A549 (cell line): ENCODE measurements around the gene AADACL3. TPM values are rescaled to one million over a fixed set of nuclear protein-coding genes. Genes with fewer than 3 reads are reported as not detected.

ENCODE experiments used
- ATAC-seq, 2 experiments: fragments of 200-7000 bp in 1 of 2; fragments of >200 bp in 1 of 2; cut with Nextera tagmentation in 1 of 2; cut with Tn5 transposase in 1 of 2; 3 replicates each; pipeline versions ENCODE4 v1.8.0 to v1.9.1; 2018 to 2020; ENCODE audit warnings: mild to moderate bottlenecking in 1 of 2, moderate library complexity in 1 of 2
- CTCF ChIA-PET: fragments of 300-600 bp; sonication (Branson Sonifier 250); formaldehyde crosslinking; extraction: SDS; loops from one replicate; lab custom pipeline; 2021; ENCODE audit warnings: antibody characterized with exemption, inconsistent platforms; lab: Yijun Ruan, JAX
- POLR2A ChIA-PET: fragments of 350-600 bp; formaldehyde crosslinking; extraction: SDS; loops from one replicate; lab custom pipeline; 2021; ENCODE audit warnings: antibody characterized with exemption, inconsistent platforms; lab: Yijun Ruan, JAX
- DNase-seq, 2 experiments: peaks; one replicate each; pipeline versions ENCODE4 v3.0.0 to v3.0.0-alpha.2; 2011 to 2016; ENCODE audit warnings: low read depth in 1 of 2, low spot score in 1 of 2
- FAIRE-seq: peaks from 2 replicates; lab custom pipeline; 2011; peaks lifted over from hg19 to GRCh38; lab: Jason Lieb, UNC
- H3K27ac ChIP-seq, 2 experiments: fragments of >200 bp; sonication (Bioruptor Twin); formaldehyde crosslinking; 3 replicates each; pipeline ENCODE4 v1.5.1; 2016 to 2017
- H3K4me1 ChIP-seq: fragments of >200 bp; sonication (Bioruptor Twin); formaldehyde crosslinking; 3 replicates; pipeline ENCODE4 v1.6.1; 2016
- H3K4me2 ChIP-seq: fragments of >200 bp; sonication (Bioruptor Twin); formaldehyde crosslinking; 3 replicates; pipeline ENCODE4 v1.6.1; 2016
- H3K4me3 ChIP-seq: fragments of >200 bp; sonication (Bioruptor Twin); formaldehyde crosslinking; 3 replicates; pipeline ENCODE4 v1.5.1; 2016
- H3K9me3 ChIP-seq: fragments of >200 bp; sonication (Bioruptor Twin); formaldehyde crosslinking; 3 replicates; pipeline ENCODE4 v1.6.1; 2016
- EHF ChIP-seq: fragments of 250-450 bp; sonication (Bioruptor Pico); IDR thresholded peaks from 2 replicates; pipeline ENCODE4 v1.5.0; 2020; ENCODE audit warnings: mild to moderate bottlenecking
- EHMT2 ChIP-seq: fragments of 200-600 bp; sonication (generic); IDR thresholded peaks from 2 replicates; pipeline ENCODE4 v1.6.1; 2016; ENCODE audit warnings: antibody characterized with exemption, low read depth, mild to moderate bottlenecking, moderate library complexity
- EP300 ChIP-seq, 2 experiments: fragments of >200 bp; sonication (Bioruptor Twin); formaldehyde crosslinking; IDR thresholded peaks; 2 replicates in 1 of 2; 3 replicates in 1 of 2; pipeline ENCODE4 v1.6.1; 2016 to 2017
- ESRRA ChIP-seq: fragments of 150-350 bp; IDR thresholded peaks from 2 replicates; pipeline ENCODE4 v1.6.1; 2014; ENCODE audit warnings: mild to moderate bottlenecking, low read length, borderline replicate concordance
- FOSB ChIP-seq: fragments of 250-450 bp; sonication (Bioruptor Pico); IDR thresholded peaks from 2 replicates; pipeline ENCODE4 v1.5.0; 2020; ENCODE audit warnings: mild to moderate bottlenecking, moderate library complexity
- FOSL2 ChIP-seq, 2 experiments: fragments of 450-650 bp in 1 of 2; fragments of >200 bp in 1 of 2; sonication (Bioruptor Twin) in 1 of 2; formaldehyde crosslinking; IDR thresholded peaks; 2 replicates each; pipeline versions ENCODE4 v1.5.0 to v1.6.1; 2016 to 2020; ENCODE audit warnings: mild to moderate bottlenecking in 1 of 2, moderate library complexity in 1 of 2
- HOXA7 ChIP-seq: fragments of 250-450 bp; sonication (Bioruptor Pico); IDR thresholded peaks from 2 replicates; pipeline ENCODE4 v1.5.0; 2020; ENCODE audit warnings: mild to moderate bottlenecking, moderate library complexity
- HOXB5 ChIP-seq: fragments of 250-450 bp; sonication (Bioruptor Pico); IDR thresholded peaks from 2 replicates; pipeline ENCODE4 v1.5.0; 2020; ENCODE audit warnings: mild to moderate bottlenecking, moderate library complexity
- KDM5A ChIP-seq: fragments of 200-600 bp; sonication (generic); IDR thresholded peaks from 2 replicates; pipeline ENCODE4 v1.6.1; 2016; ENCODE audit warnings: antibody characterized with exemption, mild to moderate bottlenecking
- MAFK ChIP-seq: fragments of 450-650 bp; IDR thresholded peaks from 2 replicates; pipeline ENCODE4 v1.6.1; 2014; ENCODE audit not compliant: partially characterized antibody
- MAZ ChIP-seq: fragments of 150-350 bp; IDR thresholded peaks from 2 replicates; pipeline ENCODE4 v1.6.1; 2014; ENCODE audit warnings: antibody characterized with exemption, low read depth, low read length, borderline replicate concordance
- NFE2L2 ChIP-seq: fragments of 150-350 bp; conservative IDR thresholded peaks from 2 replicates; pipeline ENCODE4 v1.6.1; 2014; ENCODE audit warnings: low read length
- NPAS2 ChIP-seq: fragments of 250-450 bp; sonication (Bioruptor Pico); IDR thresholded peaks from 2 replicates; pipeline ENCODE4 v1.8.0; 2022; ENCODE audit warnings: mild to moderate bottlenecking, moderate library complexity, borderline replicate concordance
- NR3C1 ChIP-seq: fragments of >200 bp; sonication (Bioruptor Twin); formaldehyde crosslinking; IDR thresholded peaks from 3 replicates; pipeline ENCODE4 v1.6.1; 2017
- PHF8 ChIP-seq: fragments of 200-600 bp; sonication (generic); IDR thresholded peaks from 2 replicates; pipeline ENCODE4 v1.6.1; 2016; ENCODE audit warnings: low read depth, mild to moderate bottlenecking, antibody characterized with exemption, moderate library complexity, borderline replicate concordance
- POLR2AphosphoS2 ChIP-seq: conservative IDR thresholded peaks from 2 replicates; pipeline ENCODE4 v1.6.1; 2012; ENCODE audit warnings: low read length, improper control_type of control experiment, inconsistent platforms
- RARB ChIP-seq: fragments of 250-450 bp; sonication (Bioruptor Pico); IDR thresholded peaks from 2 replicates; pipeline ENCODE4 v1.8.0; 2021; ENCODE audit warnings: mild to moderate bottlenecking, moderate library complexity
- RFX5 ChIP-seq: fragments of 450-650 bp; IDR thresholded peaks from 2 replicates; pipeline ENCODE4 v1.7.1; 2014; ENCODE audit warnings: antibody characterized with exemption, mild to moderate bottlenecking, moderate library complexity
- RNF2 ChIP-seq: fragments of 200-600 bp; sonication (generic); IDR thresholded peaks from 2 replicates; pipeline ENCODE4 v1.6.1; 2016; ENCODE audit warnings: low read depth, mild to moderate bottlenecking, antibody characterized with exemption, moderate library complexity, borderline replicate concordance
- TFCP2L1 ChIP-seq: fragments of 250-450 bp; sonication (Bioruptor Pico); IDR thresholded peaks from 2 replicates; pipeline ENCODE4 v1.5.0; 2021; ENCODE audit warnings: mild to moderate bottlenecking
- TP53 ChIP-seq: fragments of 250-450 bp; sonication (Bioruptor Pico); IDR thresholded peaks from 2 replicates; pipeline ENCODE4 v1.5.0; 2021; ENCODE audit warnings: mild to moderate bottlenecking, moderate library complexity
- ZSCAN20 ChIP-seq: fragments of 250-450 bp; sonication (Bioruptor Pico); IDR thresholded peaks from 2 replicates; pipeline ENCODE4 v1.8.0; 2022; ENCODE audit warnings: mild to moderate bottlenecking, moderate library complexity
- WGBS: methylation state at CpG from one replicate; pipeline ENCODE4 v1.1.6; 2017; ENCODE audit errors: missing lambda C conversion rate; 5-methylcytosine and 5-hydroxymethylcytosine counted together
- polyA plus RNA-seq, 4 experiments: library from polyadenylated mRNA; depleted of rRNA in 3 of 4; stranded (reverse); fragments of >200 nt; fragmentation: RNase III in 1 of 4; extraction: RNeasy Plus Mini Kit Qiagen cat#74134 plus additional on column Dnase treatment in 1 of 4; gene quantifications; 2 replicates in 3 of 4; 3 replicates in 1 of 4; pipeline ENCODE4 v1.2.3, GENCODE V29; 2011 to 2017
- TF ChIP-seq, protein P1 (sequence below): fragments of 150-350 bp; IDR thresholded peaks from 2 replicates; pipeline ENCODE4 v1.6.1; 2014; ENCODE audit warnings: low read depth, mild to moderate bottlenecking, low read length
- TF ChIP-seq, protein P2 (sequence below): fragments of 450-650 bp; IDR thresholded peaks from 2 replicates; pipeline ENCODE4 v1.6.1; 2014; ENCODE audit warnings: antibody characterized with exemption
- TF ChIP-seq, protein P3 (sequence below): fragments of 250-450 bp; sonication (Bioruptor Pico); IDR thresholded peaks from 2 replicates; pipeline ENCODE4 v1.5.0; 2021; ENCODE audit warnings: mild to moderate bottlenecking, moderate library complexity, borderline replicate concordance
- TF ChIP-seq, protein P4 (sequence below): fragments of >200 bp; sonication (Bioruptor Twin); formaldehyde crosslinking; IDR thresholded peaks from 3 replicates; pipeline ENCODE4 v1.6.1; 2016
- TF ChIP-seq, protein P5 (sequence below): IDR thresholded peaks from 2 replicates; pipeline ENCODE4 v1.6.1; 2012; ENCODE audit warnings: low read depth, borderline replicate concordance
- TF ChIP-seq, protein P6 (sequence below): IDR thresholded peaks from 2 replicates; pipeline ENCODE4 v1.6.1; 2012

Gene AADACL3
- polyA plus RNA-seq, 2 of the 4 experiments (the other 2 are of a cell fraction), result not detected

DNA sequence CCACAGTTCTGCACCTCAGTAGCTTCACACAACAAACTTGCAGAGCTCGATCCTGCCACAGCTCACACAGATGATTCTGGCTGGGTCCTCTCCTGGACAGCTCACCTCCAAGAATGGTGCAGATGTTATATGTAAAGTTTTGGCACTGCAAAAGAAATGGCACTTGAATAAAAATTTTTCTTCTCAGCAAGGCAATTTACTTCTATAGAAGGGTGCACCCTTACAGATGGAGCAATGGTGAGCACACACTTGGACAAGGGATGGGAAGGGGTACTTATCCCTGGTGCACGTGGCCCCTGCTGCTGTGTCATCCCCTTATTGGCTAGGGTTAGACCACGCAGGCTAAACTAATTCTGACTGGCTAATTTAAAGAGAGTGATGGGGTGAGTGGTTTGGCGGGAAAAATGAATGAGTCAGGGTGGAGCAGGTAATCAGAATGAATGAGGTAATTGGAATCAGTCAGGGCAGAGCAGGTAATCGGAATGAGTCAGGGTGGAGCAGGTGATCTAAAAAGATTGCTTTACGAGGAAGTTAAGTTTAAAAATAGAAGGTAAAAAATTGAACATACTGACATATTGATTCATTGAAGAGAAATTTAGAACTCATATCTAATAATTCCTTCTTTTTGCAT is 12.0 kb upstream of the AADACL3 start (continued):
- TF ChIP-seq, protein P1, sequence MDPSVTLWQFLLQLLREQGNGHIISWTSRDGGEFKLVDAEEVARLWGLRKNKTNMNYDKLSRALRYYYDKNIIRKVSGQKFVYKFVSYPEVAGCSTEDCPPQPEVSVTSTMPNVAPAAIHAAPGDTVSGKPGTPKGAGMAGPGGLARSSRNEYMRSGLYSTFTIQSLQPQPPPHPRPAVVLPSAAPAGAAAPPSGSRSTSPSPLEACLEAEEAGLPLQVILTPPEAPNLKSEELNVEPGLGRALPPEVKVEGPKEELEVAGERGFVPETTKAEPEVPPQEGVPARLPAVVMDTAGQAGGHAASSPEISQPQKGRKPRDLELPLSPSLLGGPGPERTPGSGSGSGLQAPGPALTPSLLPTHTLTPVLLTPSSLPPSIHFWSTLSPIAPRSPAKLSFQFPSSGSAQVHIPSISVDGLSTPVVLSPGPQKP, result no peak
- no peak for TF ChIP-seq NPAS2 (CRISPR knock-in tag)
- TF ChIP-seq KDM5A, result no peak
- no peak for TF ChIP-seq EHMT2
- no peak for TF ChIP-seq RNF2
- no peak for TF ChIP-seq HOXB5 (CRISPR knock-in tag)
- no peak for TF ChIP-seq TP53 (CRISPR knock-in tag)
- TF ChIP-seq FOSL2 (IDR thresholded peaks at IDR 0.05), result no peak
- TF ChIP-seq FOSL2 (CRISPR knock-in tag; IDR thresholded peaks at IDR 0.05), result no peak

DNA sequence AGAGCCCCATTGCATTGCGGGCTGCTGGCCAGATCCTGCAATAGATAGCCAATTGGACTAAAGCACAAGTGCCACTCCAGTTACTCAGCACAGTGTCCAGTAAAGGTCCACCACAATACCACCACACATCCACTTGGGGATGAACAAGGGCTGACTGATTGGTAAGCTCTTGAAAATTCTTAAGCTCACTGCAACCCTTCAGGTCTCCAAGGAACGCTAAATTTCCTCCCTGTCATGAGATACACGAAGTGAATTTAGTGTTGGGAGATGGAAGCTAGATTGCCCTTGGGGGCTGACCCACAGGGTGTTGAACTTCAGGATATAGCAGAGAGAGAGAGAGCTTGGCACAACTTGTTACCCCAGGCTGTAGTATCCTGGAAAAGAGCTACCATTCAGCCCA is 9.8 kb upstream of the AADACL3 start:
- POLR2A ChIA-PET, result no interaction called here
- no peak for ATAC-seq

DNA sequence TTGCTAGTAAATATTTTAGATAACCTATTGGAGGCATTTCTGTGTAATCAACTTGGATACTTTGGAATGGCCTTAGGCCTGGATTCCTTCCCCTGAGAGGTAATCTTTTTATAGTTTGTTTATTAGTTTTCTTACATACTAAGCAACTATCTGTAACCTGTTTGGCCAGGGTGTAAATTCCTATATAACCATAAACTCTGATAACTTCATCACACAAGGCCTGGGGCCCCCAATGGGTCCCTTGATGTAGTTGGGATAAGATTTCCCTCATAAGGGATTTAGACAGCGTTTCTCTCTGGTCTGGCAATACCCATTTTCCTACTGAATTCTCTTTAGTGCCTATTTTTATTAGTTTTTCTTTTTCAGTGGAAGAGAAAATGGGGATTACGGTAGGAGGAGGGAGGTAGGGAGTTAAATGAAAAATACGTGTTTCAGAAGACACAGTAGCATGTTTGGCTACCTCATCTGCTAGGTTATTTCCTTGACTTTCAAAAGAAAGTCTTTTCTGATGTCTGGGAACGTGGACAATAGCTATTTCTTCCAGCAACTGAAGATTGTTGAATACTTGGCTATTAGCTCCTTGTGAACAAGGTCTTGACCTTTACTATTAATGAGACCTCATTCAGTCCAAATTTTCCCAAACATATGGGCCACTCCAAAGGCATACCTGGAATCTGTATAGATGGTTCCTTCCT is 7.4 kb upstream of the AADACL3 start:
- H3K27ac ChIP-seq, result no peak overlapping the region
- POLR2A ChIA-PET, result no interaction called here
- FAIRE-seq (no peak), DNase-seq (no peak), ATAC-seq (no peak)
- no peak overlapping the region for H3K4me2 ChIP-seq
- 0 out of 3 replicates have a peak, but pooled peaks cover 4% of the 10 kb centered on the region for H3K9me3 ChIP-seq
- no peak overlapping the region for H3K4me3 ChIP-seq
- 24% methylated on average over 4 of the region's 4 CpGs for WGBS
- CTCF ChIA-PET, result interaction anchor here (0.7 kb wide), 1 partner anchor 78 kb away, joined by 3 read pairs; no protein-coding TSS in a partner anchor
- H3K4me1 ChIP-seq, result no peaks in the 10 kb centered on the region
- TF ChIP-seq, protein P2, sequence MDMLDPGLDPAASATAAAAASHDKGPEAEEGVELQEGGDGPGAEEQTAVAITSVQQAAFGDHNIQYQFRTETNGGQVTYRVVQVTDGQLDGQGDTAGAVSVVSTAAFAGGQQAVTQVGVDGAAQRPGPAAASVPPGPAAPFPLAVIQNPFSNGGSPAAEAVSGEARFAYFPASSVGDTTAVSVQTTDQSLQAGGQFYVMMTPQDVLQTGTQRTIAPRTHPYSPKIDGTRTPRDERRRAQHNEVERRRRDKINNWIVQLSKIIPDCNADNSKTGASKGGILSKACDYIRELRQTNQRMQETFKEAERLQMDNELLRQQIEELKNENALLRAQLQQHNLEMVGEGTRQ, result no peak
- TF ChIP-seq ZSCAN20 (CRISPR knock-in tag) (no peak), EP300 (IDR thresholded peaks at IDR 0.05) (no peak), PHF8 (no peak), MAFK (no peak), HOXB5 (CRISPR knock-in tag) (no peak)
- TF ChIP-seq, protein P3, sequence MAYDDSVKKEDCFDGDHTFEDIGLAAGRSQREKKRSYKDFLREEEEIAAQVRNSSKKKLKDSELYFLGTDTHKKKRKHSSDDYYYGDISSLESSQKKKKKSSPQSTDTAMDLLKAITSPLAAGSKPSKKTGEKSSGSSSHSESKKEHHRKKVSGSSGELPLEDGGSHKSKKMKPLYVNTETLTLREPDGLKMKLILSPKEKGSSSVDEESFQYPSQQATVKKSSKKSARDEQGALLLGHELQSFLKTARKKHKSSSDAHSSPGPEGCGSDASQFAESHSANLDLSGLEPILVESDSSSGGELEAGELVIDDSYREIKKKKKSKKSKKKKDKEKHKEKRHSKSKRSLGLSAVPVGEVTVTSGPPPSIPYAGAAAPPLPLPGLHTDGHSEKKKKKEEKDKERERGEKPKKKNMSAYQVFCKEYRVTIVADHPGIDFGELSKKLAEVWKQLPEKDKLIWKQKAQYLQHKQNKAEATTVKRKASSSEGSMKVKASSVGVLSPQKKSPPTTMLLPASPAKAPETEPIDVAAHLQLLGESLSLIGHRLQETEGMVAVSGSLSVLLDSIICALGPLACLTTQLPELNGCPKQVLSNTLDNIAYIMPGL, result no peak
- TF ChIP-seq, protein P4, sequence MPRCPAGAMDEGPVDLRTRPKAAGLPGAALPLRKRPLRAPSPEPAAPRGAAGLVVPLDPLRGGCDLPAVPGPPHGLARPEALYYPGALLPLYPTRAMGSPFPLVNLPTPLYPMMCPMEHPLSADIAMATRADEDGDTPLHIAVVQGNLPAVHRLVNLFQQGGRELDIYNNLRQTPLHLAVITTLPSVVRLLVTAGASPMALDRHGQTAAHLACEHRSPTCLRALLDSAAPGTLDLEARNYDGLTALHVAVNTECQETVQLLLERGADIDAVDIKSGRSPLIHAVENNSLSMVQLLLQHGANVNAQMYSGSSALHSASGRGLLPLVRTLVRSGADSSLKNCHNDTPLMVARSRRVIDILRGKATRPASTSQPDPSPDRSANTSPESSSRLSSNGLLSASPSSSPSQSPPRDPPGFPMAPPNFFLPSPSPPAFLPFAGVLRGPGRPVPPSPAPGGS, result no peak

More for the DNA sequence above, 9.8 kb upstream of the AADACL3 start:
- Histone ChIP-seq H3K9me3 (peaks cover 4% of the 10 kb centered on the region; the same call in 1 of the 3 replicates), H3K4me3 (no peak overlapping the region), H3K4me2 (no peak overlapping the region), H3K4me1 (no peaks in the 10 kb centered on the region), H3K27ac (no peak overlapping the region)
- CTCF ChIA-PET, result no interaction called here
- 0% methylated on average over 3 of the region's 3 CpGs for WGBS
- no peak for TF ChIP-seq TP53 (CRISPR knock-in tag)
- TF ChIP-seq TFCP2L1 (CRISPR knock-in tag), result no peak
- TF ChIP-seq MAZ, result no peak
- TF ChIP-seq RFX5, result no peak
- TF ChIP-seq NFE2L2, result no peak
- TF ChIP-seq ESRRA, result no peak
- TF ChIP-seq EHF (CRISPR knock-in tag), result no peak
- TF ChIP-seq POLR2AphosphoS2, result no peak
- TF ChIP-seq, protein P5, sequence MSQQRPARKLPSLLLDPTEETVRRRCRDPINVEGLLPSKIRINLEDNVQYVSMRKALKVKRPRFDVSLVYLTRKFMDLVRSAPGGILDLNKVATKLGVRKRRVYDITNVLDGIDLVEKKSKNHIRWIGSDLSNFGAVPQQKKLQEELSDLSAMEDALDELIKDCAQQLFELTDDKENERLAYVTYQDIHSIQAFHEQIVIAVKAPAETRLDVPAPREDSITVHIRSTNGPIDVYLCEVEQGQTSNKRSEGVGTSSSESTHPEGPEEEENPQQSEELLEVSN, result no peak
- TF ChIP-seq ZSCAN20 (CRISPR knock-in tag), result no peak
- TF ChIP-seq RARB (CRISPR knock-in tag), result no peak
- TF ChIP-seq HOXA7 (CRISPR knock-in tag), result no peak
- no peak for TF ChIP-seq NR3C1
- TF ChIP-seq, protein P6, sequence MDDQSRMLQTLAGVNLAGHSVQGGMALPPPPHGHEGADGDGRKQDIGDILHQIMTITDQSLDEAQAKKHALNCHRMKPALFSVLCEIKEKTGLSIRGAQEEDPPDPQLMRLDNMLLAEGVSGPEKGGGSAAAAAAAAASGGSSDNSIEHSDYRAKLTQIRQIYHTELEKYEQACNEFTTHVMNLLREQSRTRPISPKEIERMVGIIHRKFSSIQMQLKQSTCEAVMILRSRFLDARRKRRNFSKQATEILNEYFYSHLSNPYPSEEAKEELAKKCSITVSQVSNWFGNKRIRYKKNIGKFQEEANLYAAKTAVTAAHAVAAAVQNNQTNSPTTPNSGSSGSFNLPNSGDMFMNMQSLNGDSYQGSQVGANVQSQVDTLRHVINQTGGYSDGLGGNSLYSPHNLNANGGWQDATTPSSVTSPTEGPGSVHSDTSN, result no peak
- no peak for TF ChIP-seq FOSB (CRISPR knock-in tag)
- TF ChIP-seq, protein P1, result no peak
- DNase-seq (no peak), FAIRE-seq (no peak)
